HG03457 (cell line): ENCODE data around the gene ABCC6.
"Not testable (repeated sequence)": the region's sequence is repeated elsewhere in the genome, so short reads cannot be mapped to it uniquely, and the experiment has no call there.

Source experiments
- ATAC-seq: cut with Tn5 transposase; IDR thresholded peaks from one replicate; pipeline ENCODE4 v1.9.1; 2021; ENCODE audit warnings: moderate number of reproducible peaks; ENCODE audit not compliant: unreplicated experiment

Gene ABCC6

DNA sequence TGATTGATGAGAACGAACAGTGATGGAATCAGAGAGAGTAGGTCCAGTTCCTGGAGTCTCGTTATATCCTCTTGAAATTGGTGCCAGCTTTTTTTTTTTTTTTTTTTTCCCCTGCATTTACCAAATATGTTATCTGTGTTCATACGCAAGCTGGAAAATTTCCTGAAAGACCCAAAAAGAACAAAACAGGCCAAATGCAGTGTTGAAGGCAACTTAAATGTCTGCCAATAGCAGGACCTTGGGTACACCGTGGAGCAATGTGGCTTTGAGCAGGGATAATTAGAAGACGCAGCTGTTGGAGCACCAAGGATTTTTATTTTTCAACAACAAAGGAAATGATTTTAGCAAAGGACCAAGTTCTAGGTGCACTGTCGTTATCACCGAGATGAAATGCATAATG, 105.0 kb downstream of the ABCC6 start:
- ATAC-seq: no peak

- ATAC-seq: no peak
Observed at GRCh38 chr16:16116841-16117240, 106.5 kb downstream of the ABCC6 start.

GRCh38 chr16:16113076-16113475, 110.2 kb downstream of the ABCC6 start:
- ATAC-seq: no peak

- no peak for ATAC-seq
Observed at GRCh38 chr16:16112450-16113053, 110.7 kb downstream of the ABCC6 start.

DNA sequence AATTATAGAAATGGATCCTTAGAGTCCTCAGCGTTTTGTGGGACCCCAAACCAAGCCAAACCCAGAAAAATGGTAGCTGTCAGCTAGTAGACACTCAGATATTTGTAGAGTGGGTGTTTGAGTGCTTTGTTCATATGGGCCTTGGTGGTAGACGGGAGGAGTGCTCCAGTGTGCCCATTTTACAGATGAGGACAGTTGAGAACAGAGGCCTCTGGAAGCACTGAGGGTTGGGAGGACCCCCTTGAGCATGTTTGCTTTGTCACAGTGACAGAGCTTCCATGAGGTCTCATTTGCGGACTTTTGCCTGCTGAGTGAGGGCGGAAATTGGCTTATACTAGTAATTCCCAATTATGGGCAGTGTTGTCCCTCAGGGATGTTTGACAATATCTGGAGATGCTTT, 111.7 kb downstream of the ABCC6 start:
- no peak for ATAC-seq

- ATAC-seq: no peak
Observed at GRCh38 chr16:16110111-16110490, 113.2 kb downstream of the ABCC6 start.

- no peak for ATAC-seq
Observed at GRCh38 chr16:16109453-16110110, 113.7 kb downstream of the ABCC6 start.

DNA sequence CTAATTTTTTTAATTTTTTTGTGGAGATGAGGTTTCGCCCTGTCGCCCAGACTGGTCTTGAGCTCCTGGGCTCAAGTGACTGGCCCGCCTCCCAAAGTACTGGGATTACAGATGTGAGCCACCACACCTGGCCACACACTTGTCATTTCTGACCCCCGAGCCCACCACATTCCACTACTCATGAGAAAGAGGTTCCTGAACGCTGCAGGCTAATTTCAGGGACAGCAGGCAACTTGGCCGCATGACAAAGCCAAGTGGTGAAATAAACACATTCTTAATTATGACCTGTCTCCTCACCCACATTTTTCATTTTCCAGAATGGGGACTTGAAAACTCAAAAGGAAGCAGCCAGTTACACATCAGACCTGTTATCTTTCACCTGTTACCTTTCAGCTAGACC, 114.5 kb downstream of the ABCC6 start:
- no peak for ATAC-seq

GRCh38 chr16:16107839-16108238, 115.5 kb downstream of the ABCC6 start:
- ATAC-seq: no peak

- no peak for ATAC-seq
Observed at GRCh38 chr16:16106466-16106865, 116.8 kb downstream of the ABCC6 start.

- no peak for ATAC-seq
Observed at GRCh38 chr16:16105646-16106045, 117.6 kb downstream of the ABCC6 start.

GRCh38 chr16:16104804-16105141, 118.5 kb downstream of the ABCC6 start:
- not testable (repeated sequence) for ATAC-seq

- ATAC-seq: not testable (repeated sequence)
Observed at GRCh38 chr16:16104132-16104803, 119.0 kb downstream of the ABCC6 start.

DNA sequence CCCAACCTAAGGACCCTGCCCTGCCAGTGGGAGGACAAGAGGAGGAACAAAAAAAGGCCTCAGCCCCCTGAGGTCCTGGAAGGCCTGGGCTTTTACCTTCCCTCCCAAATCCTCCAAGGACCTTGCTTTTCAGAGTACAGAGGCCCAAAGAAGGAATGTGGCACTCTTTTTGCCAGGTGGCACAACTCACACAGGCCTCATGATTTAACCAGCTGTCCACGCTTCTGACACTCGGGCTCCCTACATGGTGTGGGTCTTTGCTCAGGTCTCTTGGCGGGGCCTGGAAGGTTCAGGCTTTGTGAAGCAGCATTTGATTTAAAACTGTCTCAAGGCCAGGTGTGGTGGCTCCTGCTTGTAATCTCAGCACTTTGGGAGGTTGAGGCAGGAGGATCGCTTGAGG, 120.6 kb downstream of the ABCC6 start:
- ATAC-seq: no peak

GRCh38 chr16:16101585-16101984, 121.7 kb downstream of the ABCC6 start:
- ATAC-seq: no peak

GRCh38 chr16:16100631-16101030, 122.7 kb downstream of the ABCC6 start:
- no peak for ATAC-seq

DNA sequence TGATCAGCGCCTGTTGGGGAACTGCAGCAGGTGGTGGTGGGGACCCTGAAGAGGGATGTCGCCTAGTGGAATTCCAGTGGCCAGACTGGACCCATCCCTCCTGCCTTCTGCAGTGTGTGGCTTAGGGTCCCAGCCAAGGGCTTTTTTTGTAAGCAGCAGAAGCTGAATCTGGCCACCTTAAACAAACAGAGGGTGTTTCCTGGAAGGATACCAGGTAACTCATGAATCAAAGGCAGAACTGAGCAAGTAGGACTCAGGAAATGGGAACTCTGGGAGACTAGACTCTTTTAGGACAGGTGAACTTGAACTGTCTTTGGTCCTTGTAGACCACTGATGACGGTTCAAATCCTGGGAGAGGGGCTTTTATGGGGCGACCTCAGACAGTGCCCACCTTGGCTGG, 124.0 kb downstream of the ABCC6 start:
- ATAC-seq: no peak
